ENCODE data around the gene SLC17A7.

The SLC17A7 gene

DNA sequence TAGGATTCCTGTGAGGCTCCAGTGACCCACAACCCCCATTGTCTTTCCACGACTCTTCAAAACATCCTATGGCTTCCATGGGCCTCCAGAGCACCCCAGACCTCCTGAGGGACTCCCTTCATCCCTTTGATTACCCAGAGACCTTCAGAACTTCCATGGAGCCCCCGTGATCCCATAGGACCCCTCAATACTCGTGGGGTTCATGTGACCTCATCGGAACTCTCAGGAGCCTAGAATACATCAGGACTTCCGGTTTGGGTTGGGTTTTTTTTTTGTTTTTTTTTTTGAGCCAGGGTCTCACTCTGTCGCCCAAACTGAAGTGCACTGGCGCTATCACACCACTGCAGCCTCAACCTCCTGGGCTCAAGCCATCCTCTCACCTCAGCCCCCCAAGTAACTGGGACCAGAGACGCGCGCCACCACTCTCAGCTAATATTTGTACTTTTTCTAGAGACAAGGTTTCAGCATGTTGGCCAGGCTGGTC, 12.5 kb upstream of the SLC17A7 start:
- no peak for DNase-seq (ENCODE audit: low spot score)
- TF ChIP-seq, protein P1, sequence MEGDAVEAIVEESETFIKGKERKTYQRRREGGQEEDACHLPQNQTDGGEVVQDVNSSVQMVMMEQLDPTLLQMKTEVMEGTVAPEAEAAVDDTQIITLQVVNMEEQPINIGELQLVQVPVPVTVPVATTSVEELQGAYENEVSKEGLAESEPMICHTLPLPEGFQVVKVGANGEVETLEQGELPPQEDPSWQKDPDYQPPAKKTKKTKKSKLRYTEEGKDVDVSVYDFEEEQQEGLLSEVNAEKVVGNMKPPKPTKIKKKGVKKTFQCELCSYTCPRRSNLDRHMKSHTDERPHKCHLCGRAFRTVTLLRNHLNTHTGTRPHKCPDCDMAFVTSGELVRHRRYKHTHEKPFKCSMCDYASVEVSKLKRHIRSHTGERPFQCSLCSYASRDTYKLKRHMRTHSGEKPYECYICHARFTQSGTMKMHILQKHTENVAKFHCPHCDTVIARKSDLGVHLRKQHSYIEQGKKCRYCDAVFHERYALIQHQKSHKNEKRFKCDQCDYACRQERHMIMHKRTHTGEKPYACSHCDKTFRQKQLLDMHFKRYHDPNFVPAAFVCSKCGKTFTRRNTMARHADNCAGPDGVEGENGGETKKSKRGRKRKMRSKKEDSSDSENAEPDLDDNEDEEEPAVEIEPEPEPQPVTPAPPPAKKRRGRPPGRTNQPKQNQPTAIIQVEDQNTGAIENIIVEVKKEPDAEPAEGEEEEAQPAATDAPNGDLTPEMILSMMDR (IDR thresholded peaks at IDR 0.05; ENCODE audit: borderline replicate concordance, control extremely low read depth, extremely low read depth, insufficient read depth, missing control alignments) = no peak
- in situ Hi-C loops (cut with MboI; ENCODE audit: low sequenced_read_pairs, unreplicated experiment) = no loop called here

DNA sequence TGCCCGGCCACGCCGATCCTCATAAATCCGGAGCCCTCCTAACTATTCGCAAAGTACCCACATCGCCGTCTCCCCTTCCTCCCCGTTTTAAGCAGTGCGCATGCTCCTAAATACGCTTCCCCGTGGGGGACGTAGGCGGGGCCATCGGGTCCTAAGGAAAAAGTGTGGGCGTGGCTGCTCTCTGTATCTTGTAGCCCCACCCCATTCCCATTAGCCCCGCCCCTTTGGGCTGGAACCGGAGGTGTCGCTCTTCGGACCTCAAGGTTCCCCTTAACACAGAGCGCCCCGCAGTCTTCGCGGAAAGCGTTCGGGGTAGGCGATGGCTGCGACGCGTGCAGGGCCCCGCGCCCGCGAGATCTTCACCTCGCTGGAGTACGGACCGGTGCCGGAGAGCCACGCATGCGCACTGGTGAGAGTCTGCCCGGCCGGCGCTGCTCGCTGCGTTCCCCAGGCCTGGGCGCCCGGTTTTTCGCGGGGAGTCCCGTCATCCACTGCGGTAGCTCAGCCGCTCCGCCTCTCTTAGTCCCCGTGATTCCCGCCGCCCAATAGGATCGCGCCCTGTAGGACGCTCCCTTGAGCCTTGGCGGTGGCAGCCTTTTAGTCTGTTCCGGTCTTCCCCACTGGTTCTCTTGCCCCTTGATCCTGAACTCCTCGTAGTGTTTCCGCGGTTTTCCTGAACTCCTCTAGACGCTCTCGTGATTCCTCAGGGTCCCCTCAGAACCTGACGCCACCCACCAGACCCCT, 11.9 kb upstream of the SLC17A7 start, which contains the start of gene ALDH16A1:
Gene ALDH16A1 (plus strand): TSS at position 213 of the 744 bp plus-strand sequence. CDS start 107 bp downstream, at position 320.
- TF ChIP-seq, protein P1 (IDR thresholded peaks at IDR 0.05; ENCODE audit: borderline replicate concordance, control extremely low read depth, extremely low read depth, insufficient read depth, missing control alignments) = no peak
- DNase-seq (ENCODE audit: low spot score) = peak; percentile 95
- in situ Hi-C loops (cut with MboI; ENCODE audit: low sequenced_read_pairs, unreplicated experiment) = no loop called here

DNA sequence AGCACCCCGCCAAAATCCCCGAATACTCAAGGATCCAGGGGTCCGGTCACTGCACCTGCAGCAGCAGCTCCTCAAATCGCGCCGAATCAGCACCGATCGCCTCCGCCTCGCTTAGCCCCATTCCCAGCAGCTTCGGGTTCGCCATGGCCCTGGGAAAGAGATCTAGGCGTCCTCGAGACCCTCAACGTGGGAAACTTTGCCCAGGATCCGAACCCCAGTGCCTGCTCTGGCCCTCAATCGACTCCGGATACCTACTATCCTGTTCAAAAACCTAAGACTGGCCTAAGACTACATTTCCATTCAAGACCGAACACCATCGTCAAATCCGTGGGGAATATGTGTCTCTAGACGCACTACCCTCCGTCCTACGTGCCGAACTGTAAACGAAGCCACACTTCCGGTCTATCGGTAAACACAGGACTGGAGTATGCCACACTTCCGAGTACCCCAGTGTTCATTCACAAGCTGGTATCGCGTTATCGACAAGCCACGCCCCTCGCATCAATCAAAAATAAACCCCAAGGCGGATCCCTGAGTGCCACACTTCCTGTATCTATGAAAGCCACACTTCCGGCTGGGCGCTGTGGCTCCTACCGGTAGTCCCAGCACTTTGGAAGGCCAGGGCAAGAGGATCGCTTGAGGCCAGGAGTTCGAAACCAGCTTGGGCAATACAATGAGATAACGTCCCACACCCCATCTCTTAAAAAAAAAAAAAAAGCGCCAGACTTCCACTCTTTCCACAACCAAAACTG, 10.3 kb upstream of the SLC17A7 start, which contains the start of gene PIH1D1:
Gene PIH1D1 (minus strand): TSS at position 385 of the 752 bp plus-strand sequence. CDS start 240 bp downstream, at position 145.
- TF ChIP-seq, protein P1 (IDR thresholded peaks at IDR 0.05; ENCODE audit: borderline replicate concordance, control extremely low read depth, extremely low read depth, insufficient read depth, missing control alignments) = no peak
- DNase-seq (ENCODE audit: low spot score) = peak; percentile 91
- in situ Hi-C loops (cut with MboI; ENCODE audit: low sequenced_read_pairs, unreplicated experiment) = no loop called here

DNA sequence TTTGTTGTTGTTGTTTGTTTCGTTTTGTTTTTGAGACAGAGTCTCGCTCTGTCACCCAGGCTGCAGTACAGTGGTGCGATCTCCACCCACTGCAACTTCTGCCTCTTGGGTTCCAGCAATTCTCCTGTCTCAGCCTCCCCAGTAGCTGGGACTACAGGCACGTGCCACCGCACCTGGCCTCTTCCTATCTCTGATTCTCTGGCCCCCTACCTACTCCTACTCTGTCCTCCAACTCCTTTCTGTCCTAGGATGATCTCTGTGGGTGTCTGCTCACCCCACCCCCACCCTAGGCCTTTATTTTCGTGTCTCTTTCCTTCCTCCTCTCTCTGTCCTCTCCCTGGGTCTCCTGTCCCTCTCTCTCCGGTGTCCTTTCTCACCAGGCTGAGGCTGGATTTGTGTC, 9.1 kb upstream of the SLC17A7 start:
- in situ Hi-C loops (cut with MboI; ENCODE audit: low sequenced_read_pairs, unreplicated experiment) = no loop called here
- TF ChIP-seq, protein P1 (IDR thresholded peaks at IDR 0.05; ENCODE audit: borderline replicate concordance, control extremely low read depth, extremely low read depth, insufficient read depth, missing control alignments) = no peak
- DNase-seq (ENCODE audit: low spot score) = no peak

DNA sequence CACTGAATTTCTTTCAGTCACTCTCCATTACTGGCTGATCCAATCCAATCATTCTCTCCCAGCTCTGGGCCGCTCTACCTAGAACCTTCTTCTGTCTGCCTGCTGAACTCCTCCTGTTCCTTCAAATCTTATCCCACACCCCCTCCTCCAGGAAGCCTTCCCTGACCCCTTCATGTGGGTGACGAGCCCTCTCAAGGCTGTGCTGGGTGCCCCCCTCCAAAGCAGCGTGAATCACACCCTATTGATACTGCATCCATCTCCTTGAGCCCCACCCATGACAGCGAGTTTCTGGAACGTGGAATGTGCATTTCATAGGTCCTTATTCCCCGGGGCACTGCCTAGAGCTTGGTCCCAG, 7.1 kb upstream of the SLC17A7 start:
- DNase-seq (ENCODE audit: low spot score) = no peak
- TF ChIP-seq, protein P1 (IDR thresholded peaks at IDR 0.05; ENCODE audit: borderline replicate concordance, control extremely low read depth, extremely low read depth, insufficient read depth, missing control alignments) = no peak
- in situ Hi-C loops (cut with MboI; ENCODE audit: low sequenced_read_pairs, unreplicated experiment) = loop anchor here (25.0 kb wide), 1 partner anchor 186 kb away; no protein-coding TSS in a partner anchor

All from GM13976 (cell line).